ENCODE data around the gene LINC00237. TPM values are rescaled to one million over a fixed set of nuclear protein-coding genes. Genes with fewer than 3 reads are reported as not detected.

LINC00237 gene
- total RNA-seq, 1 experiment from 2014 or later = 0.90 TPM

- Histone ChIP-seq H3T11ph (ENCODE audit: low read length) (no peak overlapping the region), H2BK20ac (ENCODE audit: low read depth, low read length, poor library complexity, severe bottlenecking) (no peak overlapping the region), H3K56ac (ENCODE audit: insufficient read length, low read depth, low read length) (no peak overlapping the region), H3K23me2 (ENCODE audit: insufficient read length, low read depth, low read length, poor library complexity, severe bottlenecking) (no peaks in the 10 kb centered on the region), H2AFZ (ENCODE audit: low read length) (no peak overlapping the region), H3K9ac (ENCODE audit: extremely low read depth, insufficient read length, low read length) (no peak overlapping the region), H2AK5ac (ENCODE audit: insufficient read length, low read length) (no peak overlapping the region), H3K23ac (ENCODE audit: insufficient read length, low read depth, low read length) (no peak overlapping the region), H3K27ac (ENCODE audit: insufficient read length, low read depth, low read length) (no peak overlapping the region), H3K4me1 (ENCODE audit: insufficient read depth, low read length) (peaks cover 16% of the 10 kb centered on the region; the same call in 1 of the 2 replicates), H3K14ac (ENCODE audit: insufficient read depth, low read length) (no peak overlapping the region), H4K5ac (ENCODE audit: insufficient read length, low read depth, low read length) (no peak overlapping the region), H3K27me3 (ENCODE audit: insufficient read depth, low read length) (no peaks in the 10 kb centered on the region), H3K79me1 (ENCODE audit: insufficient read depth, low read depth, low read length, poor library complexity, severe bottlenecking) (no peaks in the 10 kb centered on the region), H2BK5ac (ENCODE audit: insufficient read length, low read length) (no peak overlapping the region), H2BK15ac (ENCODE audit: low read depth, low read length) (no peak overlapping the region), H3K9me3 (ENCODE audit: control insufficient read depth, low read depth, low read length) (no peaks in the 10 kb centered on the region), H4K20me1 (ENCODE audit: control insufficient read depth, insufficient read depth, insufficient read length) (no peaks in the 10 kb centered on the region), H3K4me2 (ENCODE audit: insufficient read depth, insufficient read length, low read length) (no peak overlapping the region), H2BK120ac (ENCODE audit: low read depth, low read length, poor library complexity, severe bottlenecking) (no peak overlapping the region), H3K4ac (ENCODE audit: low read depth, low read length) (no peak overlapping the region), H4K91ac (ENCODE audit: insufficient read length, low read depth, low read length) (no peak overlapping the region), H2BK12ac (ENCODE audit: insufficient read length, low read depth, low read length) (no peak overlapping the region), H4K8ac (replicated peaks; ENCODE audit: insufficient read length, low read depth, low read length) (no peak overlapping the region), H3K18ac (ENCODE audit: insufficient read length, low read depth, low read length) (no peak overlapping the region), H3K79me2 (ENCODE audit: insufficient read depth, low read length) (no peaks in the 10 kb centered on the region)
- H3K36me3 Mint-ChIP-seq (ENCODE audit: insufficient read depth in 1 of 3, low read depth in 3 of 3) = no peaks in the 10 kb centered on the region
- peaks cover 31 to 47% of the 10 kb centered on the region in 2 experiments for H3K4me1 Mint-ChIP-seq
- H3K27ac Mint-ChIP-seq = no peak overlapping the region; a peak in 1 of 7 replicates
- no peak for TF ChIP-seq CTCF (conservative IDR thresholded peaks at IDR 0.05)
- H3K27me3 Mint-ChIP-seq (ENCODE audit: low read depth) = peaks cover 12% of the 10 kb centered on the region
- H3K4me3 Mint-ChIP-seq = no peak overlapping the region
- no peak for DNase-seq
- no peaks in the 10 kb centered on the region for H3K9me3 Mint-ChIP-seq
- WGBS (ENCODE audit: extremely low coverage, insufficient read length, low lambda C conversion rate) = no CpG with 5 or more reads among the region's 8 CpGs
Measured at GRCh38 chr20:21089391-21089790, 16.8 kb downstream of the LINC00237 start.

Data from H9 (cell line).